ENCODE results near the gene MPDU1.
A peak's percentile ranks its signal among the peaks of the same experiment; 100 is the strongest.

GRCh38 chr17:7583253-7584109 is at the start of gene MPDU1:
- no peak for TF ChIP-seq RAD21 (IDR thresholded peaks at IDR 0.05; ENCODE audit: insufficient read depth, low read depth, low read length)
- TF ChIP-seq CTCF (IDR thresholded peaks at IDR 0.05 in 2 of 3, conservative IDR thresholded peaks at IDR 0.05 in 1 of 3; ENCODE audit: control insufficient read depth in 2 of 3, extremely low read depth in 1 of 3, insufficient read depth in 1 of 3, low read depth in 3 of 3, low read length in 3 of 3): no peak
- TF ChIP-seq ESRRA (IDR thresholded peaks at IDR 0.05; ENCODE audit: low read length): no peak
- TF ChIP-seq ATF7 (IDR thresholded peaks at IDR 0.05; ENCODE audit: low read depth): peak; percentile 71
- no peak for TF ChIP-seq ASH2L (IDR thresholded peaks at IDR 0.05; ENCODE audit: borderline replicate concordance, low read depth)
- no peak for TF ChIP-seq YBX1 (IDR thresholded peaks at IDR 0.05)
- no peak for TF ChIP-seq RFX5 (IDR thresholded peaks at IDR 0.05; ENCODE audit: low read depth, low read length)
- TF ChIP-seq, protein P1, sequence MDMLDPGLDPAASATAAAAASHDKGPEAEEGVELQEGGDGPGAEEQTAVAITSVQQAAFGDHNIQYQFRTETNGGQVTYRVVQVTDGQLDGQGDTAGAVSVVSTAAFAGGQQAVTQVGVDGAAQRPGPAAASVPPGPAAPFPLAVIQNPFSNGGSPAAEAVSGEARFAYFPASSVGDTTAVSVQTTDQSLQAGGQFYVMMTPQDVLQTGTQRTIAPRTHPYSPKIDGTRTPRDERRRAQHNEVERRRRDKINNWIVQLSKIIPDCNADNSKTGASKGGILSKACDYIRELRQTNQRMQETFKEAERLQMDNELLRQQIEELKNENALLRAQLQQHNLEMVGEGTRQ (IDR thresholded peaks at IDR 0.05; ENCODE audit: borderline replicate concordance, low read depth, low read length): no peak
- peak; percentile 43 for TF ChIP-seq MYC (IDR thresholded peaks at IDR 0.05; ENCODE audit: insufficient read depth, insufficient read length, insufficient replicate concordance, low read length, severe bottlenecking)
- no peak; the same call in 1 of the 2 replicates for TF ChIP-seq RCOR1 (conservative IDR thresholded peaks at IDR 0.05; ENCODE audit: low read depth, low read length)
- no peak for TF ChIP-seq SRF (IDR thresholded peaks at IDR 0.05; ENCODE audit: low read depth in 2 of 2, low read length in 2 of 2)

All from GM12878 (cell line).